MM.1S (cell line): Measurements from ENCODE around the gene MTHFD1L.

Experiments used
- CTCF ChIP-seq: fragments of 300-600 bp; sonication (generic); IDR thresholded peaks from 2 replicates; pipeline ENCODE4 v1.5.1; 2016; ENCODE audit warnings: antibody characterized with exemption, low read length, mixed read lengths
- EZH2 ChIP-seq: fragments of 300-600 bp; sonication (generic); optimal IDR thresholded peaks from 2 replicates; pipeline ENCODE3; 2017; ENCODE audit warnings: low read depth, mild to moderate bottlenecking, antibody characterized with exemption, low read length, mixed read lengths
- EZH2phosphoT487 ChIP-seq: fragments of 300-600 bp; sonication (generic); IDR thresholded peaks from 2 replicates; pipeline ENCODE4 v1.6.1; 2018; ENCODE audit warnings: antibody characterized with exemption, low read length

GRCh38 chr6:150915880-150916265, 50.4 kb downstream of the MTHFD1L start:
- no peak for TF ChIP-seq CTCF
- TF ChIP-seq EZH2phosphoT487: no peak
- no peak for TF ChIP-seq EZH2
